Esophagus mucosa (tissue), 1 donor: ENCODE results near the gene ARHGEF28. TPM values are rescaled to one million over a fixed set of nuclear protein-coding genes. Genes with fewer than 3 reads are reported as not detected.

Experiments used
- ATAC-seq: fragments of 200-7000 bp; cut with Tn5 transposase; one replicate; pipeline ENCODE4 v1.9.1; 2020
- total RNA-seq: library from RNA; stranded (reverse); gene quantifications from one replicate; pipeline ENCODE4 v1.2.4, GENCODE V29; 2023
- donor health status: DM: yes; HTN: yes; CAD: no.

The ARHGEF28 gene
- total RNA-seq, 1 donor from 2014 or later, result 7.8 TPM

DNA sequence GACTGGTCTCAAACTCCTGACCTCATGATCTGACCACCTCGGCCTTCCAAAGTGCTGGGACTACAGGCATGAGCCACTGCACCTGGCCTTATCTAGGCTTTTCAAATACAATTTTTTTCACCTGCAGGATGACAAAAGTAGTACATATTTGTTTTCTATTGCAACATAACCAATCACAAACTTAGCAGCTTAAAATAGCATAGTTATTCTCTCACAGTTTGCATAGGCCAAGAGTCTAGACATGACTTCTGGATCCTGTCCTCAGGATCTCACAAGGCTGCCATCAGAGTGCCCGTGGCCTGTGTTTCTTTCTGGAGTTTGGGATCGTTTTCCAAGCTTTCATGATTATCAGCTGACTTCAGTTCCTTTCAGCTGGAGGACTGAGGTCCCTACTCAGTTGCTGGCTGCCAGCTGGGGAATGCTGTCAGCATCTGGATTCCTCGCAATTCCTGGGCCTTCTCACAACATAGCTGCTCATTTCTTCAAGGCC is 348.9 kb downstream of the ARHGEF28 start:
- ATAC-seq, result no peak

DNA sequence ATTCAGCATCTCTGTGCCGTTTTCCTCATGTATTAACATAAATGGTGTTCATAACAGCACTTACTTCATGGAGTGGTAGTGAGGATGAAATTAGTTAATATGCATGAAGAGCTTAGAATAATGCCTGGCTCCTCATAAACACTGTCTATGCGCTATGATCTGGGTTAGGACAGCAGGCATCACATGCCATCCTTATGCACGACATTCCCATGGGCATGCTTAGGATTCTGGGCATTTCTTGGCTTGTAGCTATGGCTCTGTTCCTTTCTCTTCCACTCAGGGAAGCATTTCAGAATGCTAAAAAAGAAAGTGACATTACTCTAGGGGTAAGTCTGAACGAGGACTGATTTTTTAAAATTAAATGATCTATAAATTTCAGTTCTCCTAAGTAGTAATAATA is 349.8 kb downstream of the ARHGEF28 start:
- ATAC-seq, result no peak

DNA sequence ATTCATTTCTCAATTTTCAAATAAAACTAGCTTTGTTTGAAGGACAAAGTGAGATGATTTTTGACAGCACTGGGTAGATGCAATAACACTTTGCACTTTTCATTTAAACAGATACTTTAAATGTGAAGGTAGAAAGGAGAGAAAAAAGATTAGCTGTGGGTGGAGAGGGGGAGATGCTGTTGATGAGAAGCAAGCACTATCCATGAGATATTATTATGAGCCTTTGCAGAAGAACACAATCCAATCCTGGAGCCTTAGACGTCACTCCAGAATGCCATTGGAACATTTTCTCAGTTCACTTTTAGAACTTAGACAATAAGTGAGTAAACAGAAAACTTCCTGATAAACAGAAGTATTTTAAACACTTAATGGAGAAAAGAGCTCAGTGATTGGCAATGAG is 351.1 kb downstream of the ARHGEF28 start:
- no peak for ATAC-seq

DNA sequence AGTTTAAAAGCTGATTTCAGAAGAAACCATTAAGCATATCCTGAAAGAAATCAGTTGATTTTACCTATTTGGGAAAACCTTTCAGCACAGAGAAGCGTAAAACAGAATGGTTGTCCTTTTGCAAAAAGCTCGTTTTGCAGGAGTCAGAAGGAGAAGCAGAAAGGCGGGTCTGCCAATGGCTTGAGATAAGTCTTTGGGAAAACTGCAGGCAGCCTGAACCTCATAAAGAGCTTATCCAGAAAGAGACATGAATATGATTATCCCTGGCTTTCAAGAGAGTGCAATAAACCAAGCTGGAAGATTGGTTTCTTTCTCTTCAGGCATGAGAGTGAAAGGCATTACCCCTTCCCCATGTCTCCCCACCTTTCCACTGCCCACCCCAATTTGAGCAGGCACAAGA is 353.3 kb downstream of the ARHGEF28 start:
- ATAC-seq, result no peak

DNA sequence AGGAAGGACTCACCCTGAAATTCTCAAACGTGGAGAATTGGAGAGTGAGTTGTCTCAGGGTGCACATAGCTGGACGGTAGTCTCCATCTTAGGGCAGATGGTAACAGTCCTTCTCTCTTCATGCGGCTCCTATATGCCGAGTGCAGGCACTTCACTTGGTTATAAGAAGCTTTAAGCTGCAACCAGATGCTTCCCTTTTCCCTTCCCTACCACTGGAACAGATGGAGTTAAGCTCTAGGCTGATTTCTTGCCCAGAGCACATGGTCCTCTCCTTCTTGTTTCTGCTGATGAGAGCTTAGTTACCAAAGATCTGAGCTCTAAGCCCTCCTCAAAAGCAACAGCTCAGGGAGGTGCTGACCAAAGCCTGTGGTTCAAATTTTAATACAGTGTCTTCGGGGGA is 355.7 kb downstream of the ARHGEF28 start:
- ATAC-seq, result no peak

DNA sequence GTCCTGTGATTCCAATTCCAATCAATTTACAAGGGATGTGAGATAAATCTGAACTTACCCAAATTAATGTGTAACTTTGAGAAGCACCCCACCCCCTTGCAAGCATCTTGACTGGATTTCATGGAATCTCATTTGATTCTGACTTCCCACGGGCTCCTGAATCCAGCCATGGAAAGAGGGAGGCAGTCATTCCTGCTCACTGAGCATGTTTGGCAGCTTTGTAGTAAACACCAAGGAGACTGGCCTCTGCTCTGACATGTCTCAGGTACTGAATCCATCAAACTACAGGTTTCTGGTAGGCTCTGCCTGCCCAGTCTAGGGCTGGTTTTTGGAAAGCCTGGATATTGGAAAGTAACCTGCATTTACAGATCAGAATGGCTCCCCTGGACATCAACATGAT is 357.6 kb downstream of the ARHGEF28 start:
- peak; percentile 44 for ATAC-seq

DNA sequence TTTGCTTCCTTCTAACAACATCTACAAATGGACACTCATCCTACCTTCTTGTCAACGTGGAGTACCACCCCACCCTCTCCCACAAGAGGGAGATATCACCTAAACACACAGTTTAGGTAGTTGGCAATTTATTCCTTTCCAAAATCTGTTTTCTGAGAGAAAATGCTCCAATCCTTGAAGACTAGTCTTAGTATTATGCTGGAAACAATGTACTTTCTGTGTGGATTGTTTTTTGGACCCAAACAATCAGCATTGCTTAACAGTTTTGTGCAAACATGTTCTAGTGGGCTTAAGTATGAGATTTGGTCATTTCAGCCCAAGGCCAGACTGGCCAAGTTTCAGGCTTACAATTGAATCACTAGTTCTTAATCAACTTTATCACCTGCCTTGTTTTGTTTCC is 359.1 kb downstream of the ARHGEF28 start:
- peak; percentile 36 for ATAC-seq

DNA sequence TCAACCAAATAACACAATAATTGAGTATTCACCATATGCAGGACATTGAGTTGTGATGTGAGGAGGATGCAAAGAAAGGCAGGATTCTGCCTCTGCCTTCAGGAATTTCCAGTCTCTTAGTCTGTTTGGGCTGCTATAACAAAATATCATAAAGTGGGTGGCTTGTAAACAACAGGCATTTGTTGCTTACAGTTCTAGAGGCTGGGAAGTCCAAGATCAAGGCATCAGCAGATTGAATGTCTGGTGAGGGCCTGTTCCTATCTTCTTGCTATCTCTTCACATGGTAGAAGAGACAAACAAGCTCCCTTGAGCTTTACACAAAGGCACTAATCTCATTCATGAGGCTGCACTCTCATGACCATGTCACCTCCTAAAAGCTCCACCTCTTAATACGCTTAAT is 360.7 kb downstream of the ARHGEF28 start:
- ATAC-seq, result no peak

DNA sequence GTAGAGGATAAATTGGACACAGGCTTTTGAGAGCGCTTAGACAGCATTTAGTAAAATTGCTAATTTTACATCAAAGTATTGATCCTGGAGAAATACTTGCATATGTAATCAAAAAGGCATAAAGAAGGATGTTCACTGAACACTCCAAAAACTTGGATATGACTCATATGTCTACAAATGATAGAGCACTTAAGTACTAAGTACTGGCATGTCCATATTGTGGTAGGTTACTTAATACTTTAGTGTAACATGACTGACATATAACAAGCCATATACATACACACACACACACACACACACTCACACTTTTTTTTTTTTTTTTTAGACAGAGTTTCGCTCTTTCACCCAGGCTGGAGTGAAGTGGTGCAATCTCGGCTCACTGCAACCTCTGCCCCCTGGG is 361.9 kb downstream of the ARHGEF28 start:
- peak; percentile 56 for ATAC-seq

DNA sequence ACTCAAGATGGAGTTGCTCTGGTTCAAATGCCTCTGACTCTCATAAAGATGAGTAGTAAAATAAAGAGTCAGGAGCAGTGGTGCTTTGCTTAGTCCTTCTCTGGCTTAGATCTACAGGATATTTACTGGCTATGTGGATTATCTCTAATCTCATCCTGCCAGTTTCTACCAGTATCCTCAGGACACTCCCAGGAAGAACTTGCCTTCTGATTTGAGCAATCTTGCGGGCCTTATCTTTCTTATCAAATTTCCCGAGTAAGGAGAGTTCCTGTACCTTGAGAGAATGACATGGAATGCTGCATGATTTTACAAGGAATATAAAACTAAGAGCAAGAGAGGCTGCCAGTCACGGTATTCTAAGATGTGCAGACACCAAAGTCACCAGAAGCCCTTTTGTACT is 364.0 kb downstream of the ARHGEF28 start:
- ATAC-seq, result no peak

Other genes with a start within 250 kb of the ARHGEF28 start
- 0.88 TPM for gene FOXD1, start 177.4 kb upstream of the ARHGEF28 start, total RNA-seq
- gene BTF3, start 127.8 kb upstream of the ARHGEF28 start, total RNA-seq, result 764 TPM
- gene ANKRA2, start 60.6 kb upstream of the ARHGEF28 start, total RNA-seq, result 12.9 TPM
- 16.9 TPM for gene UTP15, start 60.5 kb upstream of the ARHGEF28 start, total RNA-seq